Measurements from ENCODE around the gene GDF7. TPM values are rescaled to one million over a fixed set of nuclear protein-coding genes. Genes with fewer than 3 reads are reported as not detected.
A peak's percentile ranks its signal among the peaks of the same experiment; 100 is the strongest.

GDF7 gene
- total and polyA plus RNA-seq, 10 of the 15 experiments (the other 5 are each of a cell fraction or from before 2014, with no cell fraction given): 0.02 to 0.11 (median 0.04) TPM; not detected in 1

DNA sequence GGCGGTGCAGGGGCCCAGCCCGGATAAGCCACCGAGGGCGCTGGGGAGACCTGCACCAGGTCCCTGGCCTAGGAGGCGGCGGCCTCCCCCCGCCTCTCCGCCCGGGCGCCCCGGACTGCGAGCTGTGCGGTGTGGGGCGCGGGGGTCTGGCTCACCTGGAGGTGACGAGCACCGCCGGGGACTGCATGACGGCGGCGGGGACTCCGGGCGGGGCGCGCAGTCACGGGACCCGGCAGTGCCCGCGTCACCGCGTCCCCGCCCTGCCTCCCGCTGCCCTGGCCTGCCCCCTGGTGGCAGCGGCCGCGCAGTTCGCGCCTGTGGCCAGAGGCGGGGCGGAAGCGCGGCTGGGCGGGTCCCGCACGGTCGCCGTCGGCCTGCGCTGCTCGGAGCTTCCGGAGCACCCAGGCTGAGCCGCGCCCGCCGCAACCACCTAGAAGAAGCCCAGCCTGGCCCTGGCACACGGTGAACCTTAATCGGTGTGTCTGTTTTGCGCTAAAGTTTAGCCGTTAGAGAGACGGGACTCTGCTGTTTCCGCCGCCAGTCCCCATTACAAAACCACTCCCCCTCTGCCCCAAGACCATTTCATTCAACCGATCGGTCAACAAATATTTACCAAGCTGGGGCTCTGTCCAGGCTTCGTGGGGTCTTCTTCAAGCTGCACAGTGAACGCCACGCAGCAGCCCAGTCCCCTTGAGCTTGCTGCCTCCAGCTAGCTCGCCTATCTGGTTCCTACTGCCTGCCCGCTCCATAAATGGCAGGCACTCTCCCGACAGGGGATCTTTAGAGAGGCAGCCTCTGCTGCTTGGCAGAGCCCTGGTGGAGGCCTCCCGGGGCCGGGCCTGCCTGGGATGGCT lies 15.8 kb upstream of the GDF7 start, which contains the start of gene HS1BP3 (continued):
- no peak for TF ChIP-seq SUZ12 (IDR thresholded peaks at IDR 0.05; ENCODE audit: unreplicated experiment)
- peak; percentile 98 for TF ChIP-seq LARP7 (IDR thresholded peaks at IDR 0.05)
- no peak for TF ChIP-seq CEBPB (IDR thresholded peaks at IDR 0.05; ENCODE audit: borderline replicate concordance in 1 of 2, low read depth in 2 of 2, low read length in 2 of 2)
- no peak for TF ChIP-seq CHD4 (IDR thresholded peaks at IDR 0.05)
- TF ChIP-seq KAT2A (conservative IDR thresholded peaks at IDR 0.05; ENCODE audit: control insufficient read depth, low read depth, low read length): no peak
- peak; percentile 96 for TF ChIP-seq GATAD2B (conservative IDR thresholded peaks at IDR 0.05; ENCODE audit: low read depth)
- TF ChIP-seq RBBP5 (conservative IDR thresholded peaks at IDR 0.05): no peak
- TF ChIP-seq, protein P1, sequence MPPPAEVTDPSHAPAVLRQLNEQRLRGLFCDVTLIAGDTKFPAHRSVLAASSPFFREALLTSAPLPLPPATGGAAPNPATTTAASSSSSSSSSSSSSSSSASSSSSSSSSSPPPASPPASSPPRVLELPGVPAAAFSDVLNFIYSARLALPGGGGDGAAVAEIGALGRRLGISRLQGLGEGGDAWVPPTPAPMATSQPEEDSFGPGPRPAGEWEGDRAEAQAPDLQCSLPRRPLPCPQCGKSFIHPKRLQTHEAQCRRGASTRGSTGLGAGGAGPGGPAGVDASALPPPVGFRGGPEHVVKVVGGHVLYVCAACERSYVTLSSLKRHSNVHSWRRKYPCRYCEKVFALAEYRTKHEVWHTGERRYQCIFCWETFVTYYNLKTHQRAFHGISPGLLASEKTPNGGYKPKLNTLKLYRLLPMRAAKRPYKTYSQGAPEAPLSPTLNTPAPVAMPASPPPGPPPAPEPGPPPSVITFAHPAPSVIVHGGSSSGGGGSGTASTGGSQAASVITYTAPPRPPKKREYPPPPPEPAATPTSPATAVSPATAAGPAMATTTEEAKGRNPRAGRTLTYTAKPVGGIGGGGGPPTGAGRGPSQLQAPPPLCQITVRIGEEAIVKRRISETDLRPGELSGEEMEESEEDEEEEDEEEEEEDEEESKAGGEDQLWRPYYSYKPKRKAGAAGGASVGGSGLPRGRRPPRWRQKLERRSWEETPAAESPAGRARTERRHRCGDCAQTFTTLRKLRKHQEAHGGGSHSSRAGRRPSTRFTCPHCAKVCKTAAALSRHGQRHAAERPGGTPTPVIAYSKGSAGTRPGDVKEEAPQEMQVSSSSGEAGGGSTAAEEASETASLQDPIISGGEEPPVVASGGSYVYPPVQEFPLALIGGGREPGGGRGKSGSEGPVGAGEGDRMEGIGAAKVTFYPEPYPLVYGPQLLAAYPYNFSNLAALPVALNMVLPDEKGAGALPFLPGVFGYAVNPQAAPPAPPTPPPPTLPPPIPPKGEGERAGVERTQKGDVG (CRISPR knock-in tag; IDR thresholded peaks at IDR 0.05): no peak
- TF ChIP-seq, protein P2, sequence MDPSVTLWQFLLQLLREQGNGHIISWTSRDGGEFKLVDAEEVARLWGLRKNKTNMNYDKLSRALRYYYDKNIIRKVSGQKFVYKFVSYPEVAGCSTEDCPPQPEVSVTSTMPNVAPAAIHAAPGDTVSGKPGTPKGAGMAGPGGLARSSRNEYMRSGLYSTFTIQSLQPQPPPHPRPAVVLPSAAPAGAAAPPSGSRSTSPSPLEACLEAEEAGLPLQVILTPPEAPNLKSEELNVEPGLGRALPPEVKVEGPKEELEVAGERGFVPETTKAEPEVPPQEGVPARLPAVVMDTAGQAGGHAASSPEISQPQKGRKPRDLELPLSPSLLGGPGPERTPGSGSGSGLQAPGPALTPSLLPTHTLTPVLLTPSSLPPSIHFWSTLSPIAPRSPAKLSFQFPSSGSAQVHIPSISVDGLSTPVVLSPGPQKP (IDR thresholded peaks at IDR 0.05; ENCODE audit: low read depth, low read length): peak; percentile 71
- TF ChIP-seq, protein P3, sequence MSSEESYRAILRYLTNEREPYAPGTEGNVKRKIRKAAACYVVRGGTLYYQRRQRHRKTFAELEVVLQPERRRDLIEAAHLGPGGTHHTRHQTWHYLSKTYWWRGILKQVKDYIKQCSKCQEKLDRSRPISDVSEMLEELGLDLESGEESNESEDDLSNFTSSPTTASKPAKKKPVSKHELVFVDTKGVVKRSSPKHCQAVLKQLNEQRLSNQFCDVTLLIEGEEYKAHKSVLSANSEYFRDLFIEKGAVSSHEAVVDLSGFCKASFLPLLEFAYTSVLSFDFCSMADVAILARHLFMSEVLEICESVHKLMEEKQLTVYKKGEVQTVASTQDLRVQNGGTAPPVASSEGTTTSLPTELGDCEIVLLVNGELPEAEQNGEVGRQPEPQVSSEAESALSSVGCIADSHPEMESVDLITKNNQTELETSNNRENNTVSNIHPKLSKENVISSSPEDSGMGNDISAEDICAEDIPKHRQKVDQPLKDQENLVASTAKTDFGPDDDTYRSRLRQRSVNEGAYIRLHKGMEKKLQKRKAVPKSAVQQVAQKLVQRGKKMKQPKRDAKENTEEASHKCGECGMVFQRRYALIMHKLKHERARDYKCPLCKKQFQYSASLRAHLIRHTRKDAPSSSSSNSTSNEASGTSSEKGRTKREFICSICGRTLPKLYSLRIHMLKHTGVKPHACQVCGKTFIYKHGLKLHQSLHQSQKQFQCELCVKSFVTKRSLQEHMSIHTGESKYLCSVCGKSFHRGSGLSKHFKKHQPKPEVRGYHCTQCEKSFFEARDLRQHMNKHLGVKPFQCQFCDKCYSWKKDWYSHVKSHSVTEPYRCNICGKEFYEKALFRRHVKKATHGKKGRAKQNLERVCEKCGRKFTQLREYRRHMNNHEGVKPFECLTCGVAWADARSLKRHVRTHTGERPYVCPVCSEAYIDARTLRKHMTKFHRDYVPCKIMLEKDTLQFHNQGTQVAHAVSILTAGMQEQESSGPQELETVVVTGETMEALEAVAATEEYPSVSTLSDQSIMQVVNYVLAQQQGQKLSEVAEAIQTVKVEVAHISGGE (CRISPR knock-in tag; IDR thresholded peaks at IDR 0.05): no peak
- TF ChIP-seq, protein P4, sequence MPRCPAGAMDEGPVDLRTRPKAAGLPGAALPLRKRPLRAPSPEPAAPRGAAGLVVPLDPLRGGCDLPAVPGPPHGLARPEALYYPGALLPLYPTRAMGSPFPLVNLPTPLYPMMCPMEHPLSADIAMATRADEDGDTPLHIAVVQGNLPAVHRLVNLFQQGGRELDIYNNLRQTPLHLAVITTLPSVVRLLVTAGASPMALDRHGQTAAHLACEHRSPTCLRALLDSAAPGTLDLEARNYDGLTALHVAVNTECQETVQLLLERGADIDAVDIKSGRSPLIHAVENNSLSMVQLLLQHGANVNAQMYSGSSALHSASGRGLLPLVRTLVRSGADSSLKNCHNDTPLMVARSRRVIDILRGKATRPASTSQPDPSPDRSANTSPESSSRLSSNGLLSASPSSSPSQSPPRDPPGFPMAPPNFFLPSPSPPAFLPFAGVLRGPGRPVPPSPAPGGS (IDR thresholded peaks at IDR 0.05; ENCODE audit: borderline replicate concordance, insufficient read depth, low read depth, low read length, poor library complexity, severe bottlenecking): no peak
- TF ChIP-seq CREB1 (IDR thresholded peaks at IDR 0.05; ENCODE audit: low read depth): peak; percentile 90
- peak; percentile 78 for TF ChIP-seq NR2F1 (conservative IDR thresholded peaks at IDR 0.05)
- peak; percentile 98 for TF ChIP-seq SMARCA5 (IDR thresholded peaks at IDR 0.05)
- TF ChIP-seq SP1 (IDR thresholded peaks at IDR 0.05; ENCODE audit: low read depth, low read length): peak; percentile 53
- peak; percentile 47; the same call in 1 of the 2 replicates for TF ChIP-seq SMC3 (IDR thresholded peaks at IDR 0.05; ENCODE audit: borderline replicate concordance, low read length)
- TF ChIP-seq, protein P5, sequence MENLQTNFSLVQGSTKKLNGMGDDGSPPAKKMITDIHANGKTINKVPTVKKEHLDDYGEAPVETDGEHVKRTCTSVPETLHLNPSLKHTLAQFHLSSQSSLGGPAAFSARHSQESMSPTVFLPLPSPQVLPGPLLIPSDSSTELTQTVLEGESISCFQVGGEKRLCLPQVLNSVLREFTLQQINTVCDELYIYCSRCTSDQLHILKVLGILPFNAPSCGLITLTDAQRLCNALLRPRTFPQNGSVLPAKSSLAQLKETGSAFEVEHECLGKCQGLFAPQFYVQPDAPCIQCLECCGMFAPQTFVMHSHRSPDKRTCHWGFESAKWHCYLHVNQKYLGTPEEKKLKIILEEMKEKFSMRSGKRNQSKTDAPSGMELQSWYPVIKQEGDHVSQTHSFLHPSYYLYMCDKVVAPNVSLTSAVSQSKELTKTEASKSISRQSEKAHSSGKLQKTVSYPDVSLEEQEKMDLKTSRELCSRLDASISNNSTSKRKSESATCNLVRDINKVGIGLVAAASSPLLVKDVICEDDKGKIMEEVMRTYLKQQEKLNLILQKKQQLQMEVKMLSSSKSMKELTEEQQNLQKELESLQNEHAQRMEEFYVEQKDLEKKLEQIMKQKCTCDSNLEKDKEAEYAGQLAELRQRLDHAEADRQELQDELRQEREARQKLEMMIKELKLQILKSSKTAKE (IDR thresholded peaks at IDR 0.05; ENCODE audit: low read depth, poor library complexity, severe bottlenecking): no peak
- no peak for TF ChIP-seq ZZZ3 (IDR thresholded peaks at IDR 0.05; ENCODE audit: control insufficient read depth, insufficient read length, low read depth)
